Measurements from ENCODE around the gene FAM149A. TPM values are rescaled to one million over a fixed set of nuclear protein-coding genes. Genes with fewer than 3 reads are reported as not detected.

FAM149A gene
- total and polyA plus RNA-seq, 2 experiments from 2014 or later: 10.8 to 13.3 TPM

DNA sequence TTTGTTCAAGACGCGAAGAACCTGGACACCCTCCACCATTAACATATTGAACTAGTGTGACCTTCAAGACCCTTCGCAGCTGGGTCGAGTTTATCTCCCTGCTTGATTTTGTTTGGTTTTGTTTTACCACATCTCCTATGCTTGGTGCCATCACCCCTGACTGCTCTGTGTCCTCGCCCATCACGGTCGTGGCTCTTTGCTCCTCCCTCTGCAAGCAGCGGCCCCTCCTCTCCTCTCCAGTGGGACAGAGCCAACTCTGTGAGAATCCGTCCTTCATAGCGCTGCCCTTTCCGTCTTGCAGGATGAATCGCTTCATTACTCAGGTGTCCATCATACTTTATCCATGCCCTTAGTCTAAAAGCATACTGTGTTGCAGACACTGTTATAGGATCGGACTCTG, 9.1 kb upstream of the FAM149A start:
- Histone ChIP-seq H3K36me3 (ENCODE audit: insufficient read depth) (no peaks in the 10 kb centered on the region; the same call in 1 of the 2 replicates), H3K4me1 (ENCODE audit: insufficient read depth) (no peaks in the 10 kb centered on the region), H3K4me3 (no peak overlapping the region), H3K4me2 (no peak overlapping the region), H3K27me3 (ENCODE audit: insufficient read depth) (no peaks in the 10 kb centered on the region), H3K27ac (ENCODE audit: low read depth) (no peak overlapping the region), H3F3A (replicated peaks; ENCODE audit: low read depth) (no peaks in the 10 kb centered on the region), H4K20me1 (replicated peaks; ENCODE audit: insufficient read depth) (no peaks in the 10 kb centered on the region), H3K79me2 (replicated peaks; ENCODE audit: insufficient read depth) (no peaks in the 10 kb centered on the region), H2AFZ (no peak overlapping the region), H3K9me2 (ENCODE audit: insufficient read depth) (no peaks in the 10 kb centered on the region)
- no peak overlapping the region for H3K4me3 Mint-ChIP-seq
- H3K27me3 Mint-ChIP-seq (ENCODE audit: insufficient read depth, low read depth, poor library complexity): peaks cover 10% of the 10 kb centered on the region
- no peaks in the 10 kb centered on the region; the same call in 2 of the 3 replicates for H3K36me3 Mint-ChIP-seq (ENCODE audit: low read depth)
- H3K9me3 Mint-ChIP-seq: no peaks in the 10 kb centered on the region
- ATAC-seq: peak; percentile 62; the same call in 2 of the 3 replicates
- DNase-seq (ENCODE audit: low spot score): no peak
- TF ChIP-seq, protein P1, sequence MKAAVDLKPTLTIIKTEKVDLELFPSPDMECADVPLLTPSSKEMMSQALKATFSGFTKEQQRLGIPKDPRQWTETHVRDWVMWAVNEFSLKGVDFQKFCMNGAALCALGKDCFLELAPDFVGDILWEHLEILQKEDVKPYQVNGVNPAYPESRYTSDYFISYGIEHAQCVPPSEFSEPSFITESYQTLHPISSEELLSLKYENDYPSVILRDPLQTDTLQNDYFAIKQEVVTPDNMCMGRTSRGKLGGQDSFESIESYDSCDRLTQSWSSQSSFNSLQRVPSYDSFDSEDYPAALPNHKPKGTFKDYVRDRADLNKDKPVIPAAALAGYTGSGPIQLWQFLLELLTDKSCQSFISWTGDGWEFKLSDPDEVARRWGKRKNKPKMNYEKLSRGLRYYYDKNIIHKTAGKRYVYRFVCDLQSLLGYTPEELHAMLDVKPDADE (IDR thresholded peaks at IDR 0.05): no peak
- TF ChIP-seq, protein P2, sequence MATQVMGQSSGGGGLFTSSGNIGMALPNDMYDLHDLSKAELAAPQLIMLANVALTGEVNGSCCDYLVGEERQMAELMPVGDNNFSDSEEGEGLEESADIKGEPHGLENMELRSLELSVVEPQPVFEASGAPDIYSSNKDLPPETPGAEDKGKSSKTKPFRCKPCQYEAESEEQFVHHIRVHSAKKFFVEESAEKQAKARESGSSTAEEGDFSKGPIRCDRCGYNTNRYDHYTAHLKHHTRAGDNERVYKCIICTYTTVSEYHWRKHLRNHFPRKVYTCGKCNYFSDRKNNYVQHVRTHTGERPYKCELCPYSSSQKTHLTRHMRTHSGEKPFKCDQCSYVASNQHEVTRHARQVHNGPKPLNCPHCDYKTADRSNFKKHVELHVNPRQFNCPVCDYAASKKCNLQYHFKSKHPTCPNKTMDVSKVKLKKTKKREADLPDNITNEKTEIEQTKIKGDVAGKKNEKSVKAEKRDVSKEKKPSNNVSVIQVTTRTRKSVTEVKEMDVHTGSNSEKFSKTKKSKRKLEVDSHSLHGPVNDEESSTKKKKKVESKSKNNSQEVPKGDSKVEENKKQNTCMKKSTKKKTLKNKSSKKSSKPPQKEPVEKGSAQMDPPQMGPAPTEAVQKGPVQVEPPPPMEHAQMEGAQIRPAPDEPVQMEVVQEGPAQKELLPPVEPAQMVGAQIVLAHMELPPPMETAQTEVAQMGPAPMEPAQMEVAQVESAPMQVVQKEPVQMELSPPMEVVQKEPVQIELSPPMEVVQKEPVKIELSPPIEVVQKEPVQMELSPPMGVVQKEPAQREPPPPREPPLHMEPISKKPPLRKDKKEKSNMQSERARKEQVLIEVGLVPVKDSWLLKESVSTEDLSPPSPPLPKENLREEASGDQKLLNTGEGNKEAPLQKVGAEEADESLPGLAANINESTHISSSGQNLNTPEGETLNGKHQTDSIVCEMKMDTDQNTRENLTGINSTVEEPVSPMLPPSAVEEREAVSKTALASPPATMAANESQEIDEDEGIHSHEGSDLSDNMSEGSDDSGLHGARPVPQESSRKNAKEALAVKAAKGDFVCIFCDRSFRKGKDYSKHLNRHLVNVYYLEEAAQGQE (IDR thresholded peaks at IDR 0.05; ENCODE audit: unreplicated experiment): no peak
- TF ChIP-seq JUNB (IDR thresholded peaks at IDR 0.05; ENCODE audit: unreplicated experiment) (no peak), NANOG (IDR thresholded peaks at IDR 0.05; ENCODE audit: borderline replicate concordance) (no peak), ZNF114 (CRISPR knock-in tag; IDR thresholded peaks at IDR 0.05) (no peak), POLR2AphosphoS5 (IDR thresholded peaks at IDR 0.05; ENCODE audit: low read depth) (no peak), EZH2phosphoT487 (IDR thresholded peaks at IDR 0.05; ENCODE audit: unreplicated experiment) (no peak), STAT1 (IDR thresholded peaks at IDR 0.05; ENCODE audit: unreplicated experiment) (no peak), EZH2 (IDR thresholded peaks at IDR 0.05; ENCODE audit: low read depth, unreplicated experiment) (no peak), ZNF331 (CRISPR knock-in tag; IDR thresholded peaks at IDR 0.05; ENCODE audit: low read depth) (no peak), CREB1 (CRISPR knock-in tag; IDR thresholded peaks at IDR 0.05; ENCODE audit: low read depth) (no peak)
- TF ChIP-seq, protein P3, sequence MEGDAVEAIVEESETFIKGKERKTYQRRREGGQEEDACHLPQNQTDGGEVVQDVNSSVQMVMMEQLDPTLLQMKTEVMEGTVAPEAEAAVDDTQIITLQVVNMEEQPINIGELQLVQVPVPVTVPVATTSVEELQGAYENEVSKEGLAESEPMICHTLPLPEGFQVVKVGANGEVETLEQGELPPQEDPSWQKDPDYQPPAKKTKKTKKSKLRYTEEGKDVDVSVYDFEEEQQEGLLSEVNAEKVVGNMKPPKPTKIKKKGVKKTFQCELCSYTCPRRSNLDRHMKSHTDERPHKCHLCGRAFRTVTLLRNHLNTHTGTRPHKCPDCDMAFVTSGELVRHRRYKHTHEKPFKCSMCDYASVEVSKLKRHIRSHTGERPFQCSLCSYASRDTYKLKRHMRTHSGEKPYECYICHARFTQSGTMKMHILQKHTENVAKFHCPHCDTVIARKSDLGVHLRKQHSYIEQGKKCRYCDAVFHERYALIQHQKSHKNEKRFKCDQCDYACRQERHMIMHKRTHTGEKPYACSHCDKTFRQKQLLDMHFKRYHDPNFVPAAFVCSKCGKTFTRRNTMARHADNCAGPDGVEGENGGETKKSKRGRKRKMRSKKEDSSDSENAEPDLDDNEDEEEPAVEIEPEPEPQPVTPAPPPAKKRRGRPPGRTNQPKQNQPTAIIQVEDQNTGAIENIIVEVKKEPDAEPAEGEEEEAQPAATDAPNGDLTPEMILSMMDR (conservative IDR thresholded peaks at IDR 0.05; ENCODE audit: low read depth in 2 of 2): no peak
- TF ChIP-seq, protein P4, sequence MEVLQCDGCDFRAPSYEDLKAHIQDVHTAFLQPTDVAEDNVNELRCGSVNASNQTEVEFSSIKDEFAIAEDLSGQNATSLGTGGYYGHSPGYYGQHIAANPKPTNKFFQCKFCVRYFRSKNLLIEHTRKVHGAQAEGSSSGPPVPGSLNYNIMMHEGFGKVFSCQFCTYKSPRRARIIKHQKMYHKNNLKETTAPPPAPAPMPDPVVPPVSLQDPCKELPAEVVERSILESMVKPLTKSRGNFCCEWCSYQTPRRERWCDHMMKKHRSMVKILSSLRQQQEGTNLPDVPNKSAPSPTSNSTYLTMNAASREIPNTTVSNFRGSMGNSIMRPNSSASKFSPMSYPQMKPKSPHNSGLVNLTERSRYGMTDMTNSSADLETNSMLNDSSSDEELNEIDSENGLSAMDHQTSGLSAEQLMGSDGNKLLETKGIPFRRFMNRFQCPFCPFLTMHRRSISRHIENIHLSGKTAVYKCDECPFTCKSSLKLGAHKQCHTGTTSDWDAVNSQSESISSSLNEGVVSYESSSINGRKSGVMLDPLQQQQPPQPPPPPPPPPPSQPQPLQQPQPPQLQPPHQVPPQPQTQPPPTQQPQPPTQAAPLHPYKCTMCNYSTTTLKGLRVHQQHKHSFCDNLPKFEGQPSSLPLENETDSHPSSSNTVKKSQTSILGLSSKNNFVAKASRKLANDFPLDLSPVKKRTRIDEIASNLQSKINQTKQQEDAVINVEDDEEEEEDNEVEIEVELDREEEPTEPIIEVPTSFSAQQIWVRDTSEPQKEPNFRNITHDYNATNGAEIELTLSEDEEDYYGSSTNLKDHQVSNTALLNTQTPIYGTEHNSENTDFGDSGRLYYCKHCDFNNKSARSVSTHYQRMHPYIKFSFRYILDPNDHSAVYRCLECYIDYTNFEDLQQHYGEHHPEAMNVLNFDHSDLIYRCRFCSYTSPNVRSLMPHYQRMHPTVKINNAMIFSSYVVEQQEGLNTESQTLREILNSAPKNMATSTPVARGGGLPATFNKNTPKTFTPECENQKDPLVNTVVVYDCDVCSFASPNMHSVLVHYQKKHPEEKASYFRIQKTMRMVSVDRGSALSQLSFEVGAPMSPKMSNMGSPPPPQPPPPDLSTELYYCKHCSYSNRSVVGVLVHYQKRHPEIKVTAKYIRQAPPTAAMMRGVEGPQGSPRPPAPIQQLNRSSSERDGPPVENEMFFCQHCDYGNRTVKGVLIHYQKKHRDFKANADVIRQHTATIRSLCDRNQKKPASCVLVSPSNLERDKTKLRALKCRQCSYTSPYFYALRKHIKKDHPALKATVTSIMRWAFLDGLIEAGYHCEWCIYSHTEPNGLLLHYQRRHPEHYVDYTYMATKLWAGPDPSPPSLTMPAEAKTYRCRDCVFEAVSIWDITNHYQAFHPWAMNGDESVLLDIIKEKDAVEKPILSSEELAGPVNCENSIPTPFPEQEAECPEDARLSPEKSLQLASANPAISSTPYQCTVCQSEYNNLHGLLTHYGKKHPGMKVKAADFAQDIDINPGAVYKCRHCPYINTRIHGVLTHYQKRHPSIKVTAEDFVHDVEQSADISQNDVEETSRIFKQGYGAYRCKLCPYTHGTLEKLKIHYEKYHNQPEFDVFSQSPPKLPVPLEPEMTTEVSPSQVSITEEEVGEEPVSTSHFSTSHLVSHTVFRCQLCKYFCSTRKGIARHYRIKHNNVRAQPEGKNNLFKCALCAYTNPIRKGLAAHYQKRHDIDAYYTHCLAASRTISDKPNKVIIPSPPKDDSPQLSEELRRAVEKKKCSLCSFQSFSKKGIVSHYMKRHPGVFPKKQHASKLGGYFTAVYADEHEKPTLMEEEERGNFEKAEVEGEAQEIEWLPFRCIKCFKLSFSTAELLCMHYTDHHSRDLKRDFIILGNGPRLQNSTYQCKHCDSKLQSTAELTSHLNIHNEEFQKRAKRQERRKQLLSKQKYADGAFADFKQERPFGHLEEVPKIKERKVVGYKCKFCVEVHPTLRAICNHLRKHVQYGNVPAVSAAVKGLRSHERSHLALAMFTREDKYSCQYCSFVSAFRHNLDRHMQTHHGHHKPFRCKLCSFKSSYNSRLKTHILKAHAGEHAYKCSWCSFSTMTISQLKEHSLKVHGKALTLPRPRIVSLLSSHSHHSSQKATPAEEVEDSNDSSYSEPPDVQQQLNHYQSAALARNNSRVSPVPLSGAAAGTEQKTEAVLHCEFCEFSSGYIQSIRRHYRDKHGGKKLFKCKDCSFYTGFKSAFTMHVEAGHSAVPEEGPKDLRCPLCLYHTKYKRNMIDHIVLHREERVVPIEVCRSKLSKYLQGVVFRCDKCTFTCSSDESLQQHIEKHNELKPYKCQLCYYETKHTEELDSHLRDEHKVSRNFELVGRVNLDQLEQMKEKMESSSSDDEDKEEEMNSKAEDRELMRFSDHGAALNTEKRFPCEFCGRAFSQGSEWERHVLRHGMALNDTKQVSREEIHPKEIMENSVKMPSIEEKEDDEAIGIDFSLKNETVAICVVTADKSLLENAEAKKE (CRISPR knock-in tag; IDR thresholded peaks at IDR 0.05): no peak
- H3K4me1 Mint-ChIP-seq: peaks cover 10% of the 10 kb centered on the region
- H3K27ac Mint-ChIP-seq: no peak overlapping the region
